NCI-H446 treated with DMSO at 0.1 percent for 48 hours (cell line): ENCODE measurements around the gene CAMKMT.

ENCODE experiments used
- DNase-seq: peaks from one replicate; lab custom pipeline; 2025; lab: John Stamatoyannopoulos, UW

Gene CAMKMT

DNA sequence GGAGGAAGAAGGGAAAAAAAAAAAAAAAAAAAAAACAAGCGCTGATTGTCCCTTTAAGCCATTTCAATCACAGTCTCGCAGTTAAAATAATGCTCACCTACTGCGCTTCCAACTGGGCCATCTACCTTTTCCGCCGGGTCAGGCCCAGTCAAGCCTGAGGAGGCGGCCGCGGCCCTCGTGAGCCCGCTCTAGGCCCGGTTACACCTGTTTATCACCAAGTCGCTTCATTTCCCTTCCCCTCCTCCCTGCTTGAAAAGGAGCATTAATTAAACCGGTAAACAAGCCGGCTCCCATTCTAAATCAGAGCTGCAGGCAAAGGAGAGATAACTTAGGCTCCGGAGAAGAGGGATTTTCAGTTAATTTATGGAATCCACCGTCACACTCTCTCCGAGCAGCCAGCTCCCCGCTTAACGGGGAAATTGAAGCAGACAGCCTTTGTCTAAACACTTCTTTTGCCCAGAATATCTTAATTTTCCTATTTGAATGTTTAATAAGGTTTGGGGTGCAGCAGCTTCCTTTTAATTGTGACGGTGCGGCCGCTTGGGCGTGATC is 439.6 kb downstream of the CAMKMT start:
- DNase-seq = no peak

DNA sequence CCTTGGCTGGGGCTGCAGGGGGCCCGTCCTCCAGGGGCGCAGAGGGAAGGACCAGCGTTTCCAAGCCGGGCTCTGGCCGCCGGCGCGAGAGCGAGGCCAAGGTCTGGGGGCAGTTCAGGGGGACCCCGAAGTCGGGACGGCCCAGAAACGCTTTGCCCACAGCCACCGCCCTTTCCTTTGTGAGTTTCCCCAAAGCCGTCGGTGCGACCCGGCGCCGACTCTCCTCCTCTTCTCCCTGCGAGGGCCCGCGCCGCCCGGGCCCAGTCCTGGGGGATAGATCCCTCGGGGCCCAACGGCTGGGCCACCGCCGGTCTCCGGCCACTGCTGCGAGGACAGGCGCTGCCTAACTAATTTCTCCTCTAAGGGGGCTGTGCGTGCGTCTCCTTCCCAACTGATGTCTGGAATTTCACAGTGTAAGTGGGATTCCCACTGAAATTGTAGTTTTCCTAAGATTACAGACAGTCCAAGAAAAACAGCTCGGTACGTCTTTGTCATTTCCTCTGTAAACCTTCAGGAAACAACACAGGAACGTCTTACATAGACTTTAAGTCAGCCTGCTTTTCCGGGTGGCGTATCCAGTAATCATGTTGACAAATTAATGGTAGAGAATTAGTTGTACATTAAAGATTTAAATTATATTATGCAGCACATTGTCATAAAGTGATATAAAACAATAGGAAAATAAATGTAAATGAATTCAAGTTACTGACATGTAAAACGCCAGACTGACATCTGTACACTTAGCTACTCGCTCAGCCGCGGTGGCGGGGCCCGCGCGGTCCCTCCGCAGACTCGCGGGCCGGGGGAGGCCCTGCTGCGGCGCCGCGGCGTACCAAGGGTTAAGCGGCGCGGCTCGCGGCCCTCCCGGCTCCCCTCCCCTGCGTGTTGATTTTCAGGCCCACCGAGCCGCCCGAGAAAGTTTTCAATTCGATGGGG is 440.4 kb downstream of the CAMKMT start:
- DNase-seq = no peak

DNA sequence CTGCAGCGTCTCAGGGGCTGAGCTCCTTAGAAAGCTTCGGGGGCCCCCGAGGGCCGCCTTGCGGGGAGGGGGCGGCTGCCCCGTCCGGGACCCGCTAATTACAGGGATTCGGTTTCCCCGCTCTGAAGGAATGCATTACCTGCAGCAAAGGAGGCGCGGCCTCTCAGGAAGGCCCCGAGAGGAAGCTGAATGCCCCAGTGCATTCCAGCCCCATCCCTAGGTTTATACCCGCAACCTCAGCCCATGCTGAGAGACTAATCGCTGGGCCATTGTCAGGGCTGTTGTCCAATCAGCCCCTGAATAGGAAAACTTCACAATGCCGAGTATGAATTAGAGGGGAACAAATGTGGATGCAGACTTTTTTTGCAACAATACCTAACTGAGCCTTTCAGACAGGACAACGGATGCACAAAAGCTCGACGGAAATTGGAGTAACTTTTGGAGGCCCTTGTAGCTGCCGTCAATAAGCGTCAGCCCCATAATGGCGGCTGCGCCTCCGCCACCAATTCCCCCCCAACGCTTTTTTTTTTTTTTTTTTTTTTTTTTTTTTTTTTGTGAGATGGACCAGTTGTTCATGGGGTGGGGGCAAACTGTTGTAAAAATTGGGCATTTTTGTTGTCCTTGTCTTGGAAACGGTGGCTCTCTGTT is 441.2 kb downstream of the CAMKMT start:
- DNase-seq = no peak

DNA sequence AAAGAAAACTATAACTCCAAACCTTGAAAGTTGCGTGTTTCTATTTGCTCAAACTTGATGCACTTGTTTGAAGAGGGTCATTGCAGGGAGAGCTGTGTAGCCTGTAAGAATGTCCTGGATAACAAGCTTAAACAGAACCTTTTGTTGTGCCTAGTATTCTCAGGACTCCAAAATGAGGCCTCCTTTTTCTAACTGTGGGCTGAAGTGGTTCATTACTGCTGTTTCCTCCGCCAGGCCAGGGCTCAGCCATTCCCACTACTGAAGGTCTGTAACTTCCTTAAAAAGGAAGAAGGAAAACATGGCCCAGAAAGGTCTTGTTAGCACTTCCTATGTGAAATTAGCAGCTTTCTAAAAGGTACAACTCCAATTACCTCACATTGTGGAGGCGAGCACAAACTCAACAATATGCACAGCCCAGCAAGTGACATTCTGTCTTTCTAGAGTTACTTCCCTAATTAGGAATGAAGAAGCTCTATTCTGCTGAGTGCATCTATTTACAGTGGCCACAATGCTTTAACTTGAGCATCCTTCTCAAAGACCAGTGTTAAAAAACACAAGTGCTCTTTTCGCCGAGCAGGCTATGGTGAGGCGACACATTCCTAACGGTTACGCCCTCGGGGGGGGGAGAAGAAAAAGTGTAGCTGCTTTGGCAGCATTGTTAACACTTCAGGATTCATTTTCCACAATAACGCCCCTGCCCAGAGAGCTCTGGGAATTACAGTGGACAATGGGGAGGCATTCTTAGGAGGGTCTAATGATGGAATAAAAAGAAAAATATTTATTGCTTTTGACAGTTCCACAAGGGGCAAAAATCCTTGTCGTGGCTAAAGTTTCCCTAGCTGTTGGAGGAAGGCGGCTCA is 442.9 kb downstream of the CAMKMT start:
- no peak for DNase-seq

DNA sequence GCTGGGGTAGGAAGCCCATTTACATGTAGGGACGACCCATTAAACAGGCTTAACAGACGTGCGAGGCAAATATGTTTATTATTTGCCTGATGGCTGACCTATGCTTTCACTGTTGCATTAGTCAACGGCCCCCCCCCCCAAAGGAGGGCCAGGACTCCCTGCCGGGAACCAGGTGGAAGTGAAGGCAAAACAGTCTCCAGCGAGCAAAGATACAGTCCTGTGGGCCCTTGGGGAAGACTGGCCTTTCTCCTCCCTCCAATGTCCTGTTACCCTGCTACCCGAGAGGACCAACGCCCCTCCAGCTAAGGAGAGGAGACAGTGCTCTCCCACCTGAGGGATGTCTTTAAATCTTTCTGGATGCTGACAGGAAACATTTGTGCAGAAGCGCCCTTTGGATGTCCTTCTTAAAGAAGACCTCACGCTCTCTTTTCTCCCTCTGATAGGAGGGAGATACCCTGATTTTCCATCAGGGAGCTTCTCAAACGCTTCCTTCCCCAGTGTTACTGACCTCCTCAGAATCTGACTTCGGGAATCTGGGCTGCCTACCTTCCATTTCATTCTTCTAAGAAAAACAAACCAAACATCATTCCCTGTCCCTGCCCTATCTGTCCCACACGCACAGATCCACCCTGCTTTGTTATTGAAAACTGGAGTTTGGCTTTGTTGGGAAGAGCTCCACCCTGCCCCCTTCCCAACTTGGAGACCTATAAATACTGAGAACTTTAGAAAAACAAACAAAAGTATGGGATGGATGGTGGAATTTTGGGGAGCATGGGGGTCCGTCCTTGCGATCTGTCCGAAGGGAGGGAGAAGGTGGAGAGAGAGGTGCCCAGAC is 443.9 kb downstream of the CAMKMT start:
- DNase-seq = no peak

DNA sequence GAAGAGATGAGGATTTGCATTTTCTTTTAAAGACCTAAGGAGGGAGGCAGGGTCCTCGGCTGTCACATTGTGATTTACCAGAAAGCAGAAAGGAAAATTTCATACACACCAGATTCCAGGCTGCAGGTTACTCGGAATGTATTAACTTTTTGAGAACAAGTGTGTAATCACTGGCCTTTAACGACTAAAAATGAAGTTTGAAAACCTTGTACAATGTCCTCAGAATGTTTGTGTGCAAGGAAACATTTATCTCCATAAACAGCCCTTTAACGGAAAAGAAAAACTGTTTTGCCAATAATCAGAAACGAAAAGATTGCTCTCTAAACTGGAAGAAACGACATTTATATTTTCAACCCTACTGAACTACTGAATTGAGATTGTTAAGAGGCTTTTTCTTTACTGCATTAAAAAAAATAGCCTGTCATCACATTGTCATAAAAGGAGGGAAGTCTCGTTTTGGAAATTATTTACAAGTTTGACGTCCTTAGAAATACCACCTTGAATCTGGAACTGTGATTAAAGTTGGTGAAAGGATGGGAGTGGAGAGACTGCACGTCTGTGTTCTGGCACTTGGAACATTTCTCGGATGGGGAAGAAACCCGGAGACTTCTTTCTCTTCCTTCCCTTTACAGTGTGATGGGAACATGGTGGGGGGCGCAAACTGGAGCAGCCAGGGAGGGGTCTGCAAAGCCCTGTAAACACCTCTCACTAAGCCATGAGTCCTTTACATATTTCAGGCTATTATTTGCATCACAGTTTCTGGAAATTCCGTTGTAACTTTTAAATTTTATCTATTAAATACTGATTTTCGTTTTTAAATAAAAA is 445.7 kb downstream of the CAMKMT start:
- no peak for DNase-seq

DNA sequence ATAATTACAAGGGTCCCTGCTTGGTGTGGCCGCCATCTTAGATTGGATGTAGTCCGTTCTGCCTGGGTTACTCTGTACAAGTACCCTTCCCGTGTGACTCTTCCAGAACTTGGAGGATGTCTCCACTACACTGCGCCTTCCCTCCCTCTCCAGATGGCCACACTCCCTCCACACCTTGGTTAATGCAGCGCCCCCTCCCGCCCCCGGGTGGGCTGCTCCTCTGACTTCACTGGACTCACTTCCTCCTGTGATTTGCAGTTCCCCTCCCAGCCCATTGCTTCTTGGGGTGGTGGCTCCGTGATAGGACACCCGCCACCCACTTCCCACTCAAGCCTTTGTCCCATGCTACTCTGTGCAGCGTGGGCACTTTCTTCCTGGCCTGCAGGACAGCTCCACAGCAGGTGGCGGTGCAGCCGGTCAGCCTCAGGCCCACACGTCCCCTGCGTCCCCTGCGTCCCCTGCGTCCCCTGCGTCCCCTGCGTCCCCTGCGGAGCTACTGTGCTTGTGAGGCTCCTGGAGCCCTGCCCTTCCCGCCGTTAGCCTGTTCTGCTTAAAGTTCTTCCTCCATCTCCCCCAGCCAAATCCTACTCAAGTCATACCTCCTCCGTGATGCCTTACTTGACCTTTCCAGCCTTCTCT is 449.3 kb downstream of the CAMKMT start:
- DNase-seq = no peak

DNA sequence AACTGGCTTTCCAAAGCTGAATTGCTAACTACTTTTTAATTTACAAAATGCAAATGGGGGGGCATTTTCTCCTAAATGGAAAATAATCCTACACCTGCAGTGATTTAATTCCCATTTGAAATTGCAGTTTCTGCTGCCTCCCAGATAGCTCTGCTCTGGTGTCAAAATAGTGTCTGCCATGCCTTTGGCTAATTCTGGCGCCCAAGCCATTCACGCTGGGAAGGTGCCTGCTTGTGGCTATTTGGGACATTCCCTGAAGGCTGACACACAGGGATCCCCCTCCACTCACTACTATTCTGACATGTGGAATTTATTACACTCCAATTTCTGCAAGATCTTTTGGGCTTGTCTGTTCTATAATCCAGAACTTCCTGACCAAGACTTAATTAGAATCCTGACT is 451.4 kb downstream of the CAMKMT start:
- no peak for DNase-seq

DNA sequence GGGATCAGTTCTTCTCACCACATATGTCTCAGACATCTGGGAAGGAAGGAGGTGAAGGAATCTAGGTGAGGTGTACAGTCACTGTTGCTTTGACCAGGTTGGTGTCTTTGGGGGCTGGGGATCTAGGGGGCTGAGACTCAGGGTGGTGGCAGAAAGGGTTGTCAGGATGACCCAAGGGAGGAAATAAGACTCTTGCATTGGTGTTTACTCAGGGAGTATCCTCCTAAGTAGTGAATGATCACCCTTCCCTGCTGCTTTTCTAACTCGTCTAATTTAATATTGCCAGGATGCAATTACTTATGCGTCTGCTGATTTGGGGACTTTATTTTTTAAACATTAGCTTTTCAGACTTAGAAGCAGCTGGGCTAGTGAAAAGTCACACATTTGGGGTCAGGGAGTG is 451.9 kb downstream of the CAMKMT start:
- DNase-seq = no peak

DNA sequence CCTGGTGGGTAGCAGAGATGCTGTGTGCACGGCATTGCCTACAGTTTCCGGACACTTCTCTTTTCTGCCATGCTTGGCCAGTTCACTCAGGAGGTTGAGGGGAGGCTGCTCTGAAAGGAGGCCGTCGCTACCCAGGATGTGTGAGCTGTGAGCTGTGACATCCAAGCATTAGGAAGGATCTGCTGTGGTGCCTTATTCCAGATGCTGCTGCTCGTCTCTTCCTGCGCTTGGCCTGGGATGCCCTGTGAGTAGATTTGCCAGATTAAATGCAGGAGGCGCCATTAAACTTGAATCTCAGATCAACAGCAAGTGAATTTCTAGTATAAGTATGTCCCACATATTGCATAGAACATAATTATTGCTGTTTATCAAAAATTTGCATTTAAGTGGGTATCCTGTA is 455.5 kb downstream of the CAMKMT start:
- DNase-seq = no peak

DNA sequence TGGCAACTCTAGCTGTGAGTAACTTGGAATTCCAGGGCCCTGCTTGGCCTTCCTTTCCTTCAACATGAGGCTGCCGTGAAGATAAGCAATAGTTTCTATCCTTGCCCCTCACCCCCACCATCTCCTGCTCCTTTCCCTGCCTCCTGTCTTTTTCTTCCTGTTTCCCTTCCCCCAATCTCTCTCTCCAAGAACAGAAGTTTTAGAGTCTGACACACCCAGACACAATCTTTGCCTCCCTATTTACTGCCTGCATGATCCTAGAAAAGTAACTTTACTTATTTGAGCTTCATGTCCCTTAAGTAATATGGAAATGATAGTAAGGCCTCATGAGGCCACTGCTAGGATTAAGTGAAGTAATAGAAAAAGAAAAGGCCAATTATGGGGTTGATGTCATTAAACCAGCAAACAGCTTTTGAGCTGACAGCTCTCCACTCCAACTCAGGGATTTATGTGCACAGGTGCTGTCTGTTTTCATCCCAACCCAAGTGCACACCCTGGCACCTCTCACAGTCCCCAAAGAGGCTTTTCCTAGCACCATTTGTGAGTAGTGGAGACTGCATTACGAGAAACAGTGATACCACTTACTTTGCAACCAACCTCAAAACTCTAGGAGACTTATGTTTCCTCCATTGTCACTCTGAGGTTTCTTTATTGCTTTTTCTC is 456.1 kb downstream of the CAMKMT start:
- DNase-seq = no peak

DNA sequence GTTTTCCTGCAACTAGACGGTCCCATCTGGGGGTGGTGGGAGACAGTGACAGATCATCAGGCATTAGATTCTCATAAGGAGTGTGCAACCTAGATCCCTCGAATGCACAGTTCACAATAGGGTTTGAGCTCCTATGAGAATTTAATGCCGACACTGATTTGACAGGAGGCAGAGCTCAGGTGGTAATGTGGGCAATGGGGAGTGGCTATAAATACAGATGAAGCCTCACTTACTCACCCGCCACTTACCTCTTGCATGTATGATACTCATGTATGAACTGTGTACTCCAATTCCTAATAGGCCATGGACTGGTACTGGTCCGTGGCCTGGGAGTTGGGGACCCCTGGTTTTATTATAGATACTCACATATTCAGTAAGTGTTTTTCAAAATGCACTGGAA is 457.3 kb downstream of the CAMKMT start:
- DNase-seq = no peak

DNA sequence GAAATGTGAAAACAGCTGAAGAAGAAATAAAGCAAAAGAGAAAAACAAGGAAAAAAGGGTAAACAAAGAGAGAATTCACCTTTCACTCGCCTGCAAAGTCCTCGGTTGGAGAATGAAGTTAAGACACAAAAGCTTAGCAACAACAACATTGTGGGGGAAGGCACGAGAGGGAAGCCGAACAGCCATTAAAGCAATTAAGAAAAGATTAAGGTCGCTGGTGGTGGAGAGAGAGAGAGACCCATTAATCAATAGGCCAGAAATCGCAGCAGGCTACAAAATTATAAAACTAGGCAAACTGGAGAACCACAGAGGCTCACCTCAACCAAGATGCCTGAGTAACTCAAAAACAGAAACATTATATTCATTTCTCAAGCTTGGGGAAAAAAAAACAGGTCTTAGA is 459.8 kb downstream of the CAMKMT start:
- no peak for DNase-seq

DNA sequence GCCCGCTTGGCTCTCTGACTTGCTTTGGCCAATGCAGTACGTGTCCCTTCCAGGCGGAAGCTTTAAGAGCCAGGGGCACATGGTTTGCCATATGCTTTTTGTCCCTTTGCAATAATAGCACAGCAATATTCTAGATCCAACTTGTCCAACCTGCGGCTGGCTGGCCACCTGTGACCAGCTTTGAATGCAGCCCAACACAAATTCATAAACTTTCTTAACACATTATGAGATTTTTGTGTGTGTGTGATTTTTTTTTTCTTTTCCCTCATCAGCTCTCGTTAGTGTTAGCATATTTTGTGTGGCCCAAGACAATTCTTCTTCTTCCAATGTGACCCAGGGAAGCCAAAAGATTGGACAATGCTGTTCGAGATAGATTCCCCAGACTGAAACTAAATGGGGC is 460.4 kb downstream of the CAMKMT start:
- no peak for DNase-seq
